ENCODE measurements around the gene PSRC1.
A peak's percentile ranks its signal among the peaks of the same experiment; 100 is the strongest.

Gene PSRC1

GRCh38 chr1:109269212-109269980 lies 13.5 kb downstream of the PSRC1 start:
- no peak overlapping the region for H3K4me3 ChIP-seq (ENCODE audit: low read depth, low read length)
- no peak for DNase-seq (ENCODE audit: low read depth)
- TF ChIP-seq MYC (IDR thresholded peaks at IDR 0.05; ENCODE audit: low read depth, low read length): no peak
- no peak for TF ChIP-seq CTCF (IDR thresholded peaks at IDR 0.05; ENCODE audit: low read depth, low read length)
- TF ChIP-seq POLR2A (IDR thresholded peaks at IDR 0.05; ENCODE audit: extremely low read depth, insufficient read length): no peak
- TF ChIP-seq MAX (IDR thresholded peaks at IDR 0.05; ENCODE audit: low read depth, low read length): no peak

- no peak for DNase-seq (ENCODE audit: low read depth)
- no peak overlapping the region for H3K4me3 ChIP-seq (ENCODE audit: low read depth, low read length)
- no peak for TF ChIP-seq MYC (IDR thresholded peaks at IDR 0.05; ENCODE audit: low read depth, low read length)
- TF ChIP-seq CTCF (IDR thresholded peaks at IDR 0.05; ENCODE audit: low read depth, low read length): no peak
- TF ChIP-seq MAX (IDR thresholded peaks at IDR 0.05; ENCODE audit: low read depth, low read length): no peak
- no peak for TF ChIP-seq POLR2A (IDR thresholded peaks at IDR 0.05; ENCODE audit: extremely low read depth, insufficient read length)
Observed at GRCh38 chr1:109268431-109269211, 14.3 kb downstream of the PSRC1 start.

GRCh38 chr1:109267743-109268300 lies 15.1 kb downstream of the PSRC1 start:
- no peak for TF ChIP-seq POLR2A (IDR thresholded peaks at IDR 0.05; ENCODE audit: extremely low read depth, insufficient read length)
- TF ChIP-seq CTCF (IDR thresholded peaks at IDR 0.05; ENCODE audit: low read depth, low read length): no peak
- DNase-seq (ENCODE audit: low read depth): no peak
- H3K4me3 ChIP-seq (ENCODE audit: low read depth, low read length): no peak overlapping the region

GRCh38 chr1:109266965-109267364 lies 16.0 kb downstream of the PSRC1 start:
- DNase-seq (ENCODE audit: low read depth): peak; percentile 18
- no peak overlapping the region for H3K4me3 ChIP-seq (ENCODE audit: low read depth, low read length)
- TF ChIP-seq MYC (IDR thresholded peaks at IDR 0.05; ENCODE audit: low read depth, low read length) (no peak), MAX (IDR thresholded peaks at IDR 0.05; ENCODE audit: low read depth, low read length) (no peak), POLR2A (IDR thresholded peaks at IDR 0.05; ENCODE audit: extremely low read depth, insufficient read length) (no peak), CTCF (IDR thresholded peaks at IDR 0.05; ENCODE audit: low read depth, low read length) (no peak)

GRCh38 chr1:109265741-109266330 lies 17.1 kb downstream of the PSRC1 start:
- no peak for DNase-seq (ENCODE audit: low read depth)
- H3K4me3 ChIP-seq (ENCODE audit: low read depth, low read length): no peak overlapping the region

More at GRCh38 chr1:109265741-109266330, 17.1 kb downstream of the PSRC1 start:
- no peak for TF ChIP-seq CTCF (IDR thresholded peaks at IDR 0.05; ENCODE audit: low read depth, low read length)
- no peak for TF ChIP-seq MAX (IDR thresholded peaks at IDR 0.05; ENCODE audit: low read depth, low read length)
- TF ChIP-seq POLR2A (IDR thresholded peaks at IDR 0.05; ENCODE audit: extremely low read depth, insufficient read length): no peak
- no peak for TF ChIP-seq MYC (IDR thresholded peaks at IDR 0.05; ENCODE audit: low read depth, low read length)

Data from NB4 (cell line).